GM19193 (cell line): Measurements from ENCODE around the gene SOX10.

Source experiments
- POLR2A ChIP-seq: IDR thresholded peaks from 4 replicates; pipeline ENCODE4 v1.6.1; 2011; ENCODE audit not compliant: insufficient read depth, insufficient read length; ENCODE audit errors: extremely low read depth

The SOX10 gene

DNA sequence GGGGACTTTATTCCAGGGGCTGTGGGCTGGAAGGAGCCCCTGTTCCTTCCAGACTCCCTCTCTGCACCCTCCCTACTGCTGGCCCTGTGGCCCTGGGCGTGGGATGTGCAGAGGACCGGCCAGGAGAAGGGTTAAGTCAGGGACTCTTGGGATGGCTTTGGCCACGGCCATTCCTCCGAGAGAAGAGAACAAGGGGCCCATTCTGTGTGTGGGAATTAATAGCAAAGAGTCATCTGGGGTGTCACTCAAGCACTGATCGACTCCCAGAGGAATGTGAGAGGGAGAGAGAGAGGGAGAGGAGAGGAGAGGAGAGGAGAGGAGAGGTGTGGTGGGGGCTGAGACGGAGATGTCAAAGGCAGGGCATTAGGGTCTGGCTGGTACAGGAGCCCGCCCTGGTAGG, 14.2 kb upstream of the SOX10 start:
- TF ChIP-seq POLR2A: no peak

DNA sequence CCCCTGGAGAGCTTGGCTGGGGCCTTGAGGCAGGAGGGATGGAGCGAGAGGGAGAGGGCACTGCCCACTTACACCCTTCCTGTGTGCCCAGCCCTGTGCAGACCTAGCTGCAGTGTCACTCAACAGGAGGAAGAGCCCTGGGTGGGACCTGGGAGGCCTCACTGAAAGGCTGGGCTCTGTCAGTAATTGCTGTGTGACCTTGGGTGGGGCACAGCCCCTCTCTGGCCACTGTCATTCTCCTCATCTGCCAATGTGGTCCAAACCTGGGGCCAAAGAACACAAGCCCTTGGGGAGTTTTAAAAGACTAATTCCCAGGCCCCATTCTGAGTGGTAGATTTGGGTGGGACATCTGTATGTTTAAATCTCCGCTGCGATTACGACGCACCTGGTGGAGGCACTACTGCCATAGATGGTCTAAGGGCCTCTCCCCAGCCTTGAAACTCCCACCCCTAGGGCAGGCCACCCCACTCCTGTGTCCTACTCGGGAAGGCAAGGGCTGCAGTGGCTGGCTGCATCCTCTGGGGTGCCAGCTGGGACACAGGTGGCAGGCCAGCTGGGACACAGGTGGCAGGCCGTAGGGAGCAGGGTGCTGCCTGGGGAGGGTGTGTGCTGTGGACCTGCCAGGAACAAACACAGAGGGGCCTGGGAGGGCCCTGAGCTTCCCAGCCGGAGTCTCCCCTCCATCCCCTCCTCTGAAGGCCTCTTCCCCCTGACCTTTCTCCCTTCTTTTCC, 12.3 kb upstream of the SOX10 start:
- TF ChIP-seq POLR2A: no peak

DNA sequence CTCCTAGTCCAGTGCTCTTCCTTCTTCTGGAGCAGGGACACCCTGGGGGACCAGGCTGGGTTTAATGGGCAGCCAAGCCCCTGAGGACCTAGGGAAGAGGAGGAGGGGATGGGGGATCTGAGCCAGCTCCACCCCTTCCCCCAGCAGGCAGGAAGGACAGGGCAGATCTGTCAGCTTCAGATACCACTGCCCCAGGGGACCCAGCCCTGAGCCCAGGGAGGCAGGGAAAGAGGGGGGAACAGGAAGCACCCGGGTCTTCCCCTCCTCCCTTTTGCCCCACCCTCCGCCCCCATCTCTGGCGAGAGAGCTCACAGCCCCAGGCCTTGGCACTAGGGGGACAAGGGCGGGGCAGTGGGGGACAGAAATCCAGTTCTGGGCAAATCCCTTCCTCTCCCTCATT, 11.7 kb upstream of the SOX10 start:
- TF ChIP-seq POLR2A: no peak

DNA sequence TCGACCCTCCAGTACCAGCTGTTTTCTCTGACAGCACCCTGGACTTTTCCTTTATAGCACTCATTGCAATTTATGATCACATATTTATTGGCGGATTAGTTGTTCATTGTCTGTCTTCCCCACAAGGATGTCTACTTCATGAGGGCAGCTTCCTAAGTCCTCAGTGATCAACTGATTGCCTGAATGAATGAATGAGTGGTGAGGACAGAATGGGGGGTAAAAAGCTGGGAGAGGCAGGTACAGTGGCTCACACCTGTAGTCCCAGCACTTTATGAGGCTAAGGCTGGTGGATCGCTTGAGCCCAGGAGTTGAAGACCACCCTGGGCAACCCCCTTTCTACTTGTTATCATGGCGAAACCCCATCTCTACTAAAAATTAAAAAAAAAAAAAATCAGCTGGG, 11.1 kb upstream of the SOX10 start:
- TF ChIP-seq POLR2A: no peak

DNA sequence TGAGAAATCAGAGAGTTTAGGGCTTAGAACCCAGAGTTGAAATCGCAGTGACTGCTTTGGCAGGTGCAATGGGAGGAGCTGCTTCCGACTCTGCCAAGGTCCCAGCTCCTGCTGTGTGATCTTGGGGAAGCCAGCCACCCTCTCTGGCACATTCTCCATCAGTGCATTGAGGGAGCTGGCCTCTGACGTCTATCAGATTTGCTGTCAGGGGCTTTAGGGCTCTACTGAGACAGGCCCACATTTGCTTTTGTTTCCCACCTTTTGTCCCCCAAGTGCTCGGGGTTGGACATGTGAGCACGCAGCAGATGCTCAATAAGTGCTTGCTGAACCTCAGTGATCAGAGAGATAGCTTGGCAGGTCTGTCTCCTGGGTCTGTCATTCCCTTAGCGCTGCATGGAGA, 10.6 kb upstream of the SOX10 start:
- TF ChIP-seq POLR2A: no peak

DNA sequence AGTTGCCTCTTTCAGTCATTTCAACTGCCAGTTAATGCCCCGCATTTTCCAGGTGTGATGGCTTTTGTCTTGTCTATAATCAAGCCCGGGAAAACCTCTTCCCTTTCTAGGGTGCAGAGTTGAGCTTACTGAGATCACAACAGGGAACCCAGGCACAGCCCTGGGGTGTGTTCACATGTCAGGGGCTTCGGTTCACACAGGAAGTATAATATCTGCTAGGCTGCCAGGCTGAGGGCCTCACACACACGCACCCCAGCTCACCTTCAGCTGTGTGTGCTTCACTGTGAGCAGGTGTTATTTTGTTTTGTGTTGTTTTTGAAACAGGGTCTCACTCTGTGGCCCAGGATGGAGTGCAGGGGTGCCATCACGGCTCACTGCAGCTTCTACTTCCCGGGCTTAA, 9.7 kb upstream of the SOX10 start:
- TF ChIP-seq POLR2A: no peak

DNA sequence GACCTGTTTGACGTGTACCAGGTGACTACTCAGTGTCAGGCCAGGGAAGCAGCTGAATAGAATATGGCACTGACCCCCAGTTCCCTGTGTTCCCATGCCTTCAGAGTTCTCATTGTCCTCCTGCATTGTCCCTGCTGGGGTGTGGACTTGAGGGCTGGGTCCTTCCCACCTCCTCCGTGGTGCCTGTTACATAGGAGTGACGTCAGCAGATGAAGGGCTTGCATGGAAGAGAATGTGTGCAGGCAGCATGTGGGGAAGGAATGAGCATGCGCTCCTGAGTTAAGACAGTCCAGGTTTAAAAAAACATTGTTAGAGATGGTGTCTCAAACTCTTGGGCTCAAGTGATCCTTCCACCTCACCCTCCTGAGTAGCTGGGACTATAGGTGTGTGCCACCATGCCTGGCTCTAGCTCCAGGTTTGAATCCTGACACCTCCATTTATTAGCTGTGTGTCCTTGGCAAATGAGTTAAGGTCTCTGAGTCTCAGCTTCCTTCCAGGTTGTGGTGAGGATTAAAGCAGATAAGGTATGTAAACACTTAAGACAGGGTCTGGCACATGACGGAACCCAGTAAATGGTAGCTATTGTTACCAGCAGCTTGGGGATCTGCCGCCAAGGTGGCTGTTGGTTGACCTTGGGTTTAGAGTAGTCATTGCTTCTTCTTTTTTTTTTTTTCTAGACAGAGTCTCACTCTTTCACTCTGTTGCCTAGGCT, 7.5 kb upstream of the SOX10 start:
- no peak for TF ChIP-seq POLR2A

DNA sequence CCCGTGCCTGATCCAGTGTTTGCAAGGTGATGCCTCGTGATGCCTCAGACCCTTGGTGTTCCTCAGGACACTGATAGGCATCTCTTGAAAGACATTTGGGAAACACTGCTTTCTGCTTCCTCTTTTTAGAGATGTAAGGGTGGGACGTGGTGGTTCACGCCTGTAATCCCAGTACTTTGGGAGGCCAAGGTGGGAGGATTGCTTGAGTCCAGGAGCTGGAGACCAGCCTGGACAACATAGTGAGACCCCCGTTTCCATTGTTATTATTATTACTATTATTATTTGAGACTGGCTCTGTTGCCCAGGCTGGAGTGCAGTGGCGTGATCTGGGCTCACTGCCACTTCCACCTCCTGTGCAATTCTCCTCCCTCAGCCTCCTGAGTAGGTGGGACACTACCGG, 6.5 kb upstream of the SOX10 start:
- no peak for TF ChIP-seq POLR2A

DNA sequence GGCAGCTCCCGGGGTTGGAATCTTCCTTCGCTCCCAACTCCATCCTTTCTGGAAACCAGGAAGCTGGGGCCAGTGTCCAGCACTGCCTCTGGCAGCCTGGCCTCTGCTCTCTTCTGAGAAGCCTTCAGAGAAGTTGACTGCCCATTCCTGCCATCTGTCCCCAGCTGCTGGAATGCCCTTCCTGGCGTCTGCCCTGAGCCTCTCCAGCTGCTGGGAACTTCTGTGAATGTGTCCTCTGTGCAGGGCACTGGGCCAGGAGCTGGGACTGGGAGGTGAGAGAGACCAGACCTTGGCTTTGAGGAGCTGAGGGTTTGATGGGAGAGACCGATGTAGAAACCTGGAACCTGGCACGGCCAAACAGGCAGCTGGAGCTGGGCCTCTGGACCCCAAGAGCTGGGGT, 5.9 kb upstream of the SOX10 start:
- no peak for TF ChIP-seq POLR2A

DNA sequence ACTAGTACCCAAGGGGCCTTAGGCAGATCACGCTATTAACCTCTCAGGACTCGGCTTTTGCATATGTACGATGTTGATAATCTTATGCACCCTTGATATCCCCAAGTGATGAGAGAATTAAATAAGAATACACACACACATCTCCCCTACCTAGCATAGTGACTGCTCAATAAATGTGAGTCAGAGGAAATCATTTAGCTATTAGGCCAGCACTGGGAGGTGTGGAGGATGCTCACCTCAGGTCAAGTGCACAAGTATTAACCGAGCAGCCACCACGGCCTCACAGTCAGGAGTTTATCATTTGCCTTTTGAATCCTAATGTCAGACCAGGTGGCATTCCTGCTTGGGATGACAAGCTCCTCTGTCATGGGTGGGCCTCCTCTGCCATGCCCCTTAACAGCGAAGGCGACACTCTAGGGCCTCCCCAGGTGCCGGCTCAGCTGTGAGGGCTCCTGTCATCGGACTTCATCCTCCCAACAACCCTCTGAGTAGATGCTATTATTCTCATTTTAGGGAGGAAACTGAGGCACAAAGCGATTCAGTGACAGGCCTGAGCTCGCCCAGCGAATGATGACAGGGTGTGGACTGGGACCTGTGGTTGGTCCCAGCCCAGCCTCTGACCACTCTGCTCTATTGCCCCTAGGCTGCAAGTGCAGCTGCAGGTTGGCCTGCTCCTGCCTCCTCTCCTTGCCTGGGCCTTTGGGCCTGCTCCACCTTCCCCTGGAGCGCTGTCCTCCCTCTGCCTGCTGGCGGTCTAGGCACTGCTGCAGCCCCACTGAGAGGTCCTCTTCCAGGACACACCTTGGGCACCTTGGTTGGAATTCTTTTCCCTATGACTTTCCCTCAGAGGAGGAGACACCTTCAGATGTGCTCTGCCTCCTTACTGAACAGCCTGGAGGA, 5.0 kb upstream of the SOX10 start:
- TF ChIP-seq POLR2A: no peak

DNA sequence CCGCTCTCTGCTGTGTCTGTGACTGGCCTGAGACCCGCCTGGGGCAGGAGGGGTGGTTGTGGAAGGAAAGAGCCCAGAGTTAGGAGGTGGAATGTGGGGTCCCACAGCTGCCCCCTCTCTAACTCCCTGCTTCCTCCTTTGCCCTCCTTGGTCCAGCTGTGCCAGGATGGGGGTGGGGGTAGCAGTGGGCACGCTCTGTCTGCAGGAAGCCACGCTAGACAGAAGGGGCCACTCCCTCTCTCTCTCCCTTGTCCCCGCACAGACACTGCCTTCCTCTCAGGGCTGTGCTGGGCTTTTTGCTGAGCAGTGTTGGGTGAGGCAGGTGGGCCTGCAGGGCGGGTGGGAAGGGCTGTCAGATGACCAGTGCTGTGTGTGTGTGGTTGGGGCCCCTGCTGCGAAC, 2.0 kb upstream of the SOX10 start:
- TF ChIP-seq POLR2A: no peak

DNA sequence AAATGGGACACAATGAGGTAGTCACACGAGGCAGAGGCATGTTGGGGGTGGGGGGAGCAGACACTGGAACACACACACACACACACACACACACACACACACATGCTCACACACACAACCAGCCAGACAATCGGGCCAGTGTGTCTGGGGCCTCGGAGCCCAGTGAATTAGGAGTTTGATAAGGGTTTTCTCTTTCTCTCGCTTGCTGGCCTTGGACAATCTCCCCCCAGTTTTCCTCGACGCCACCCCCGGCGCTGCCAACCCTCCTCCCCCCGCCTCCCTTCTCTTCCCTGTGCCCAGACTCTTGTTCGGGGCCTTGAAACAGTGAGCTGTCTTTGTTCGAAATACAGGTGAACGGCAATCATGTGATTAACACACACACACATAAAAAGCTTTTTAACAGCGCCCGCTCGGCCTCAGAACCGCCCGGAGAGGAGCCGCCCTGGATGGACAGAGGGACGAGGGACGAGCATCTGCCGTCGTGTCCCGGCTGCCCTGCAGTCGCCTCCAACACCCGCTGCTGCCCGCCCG, 1.5 kb upstream of the SOX10 start:
- TF ChIP-seq POLR2A: no peak

DNA sequence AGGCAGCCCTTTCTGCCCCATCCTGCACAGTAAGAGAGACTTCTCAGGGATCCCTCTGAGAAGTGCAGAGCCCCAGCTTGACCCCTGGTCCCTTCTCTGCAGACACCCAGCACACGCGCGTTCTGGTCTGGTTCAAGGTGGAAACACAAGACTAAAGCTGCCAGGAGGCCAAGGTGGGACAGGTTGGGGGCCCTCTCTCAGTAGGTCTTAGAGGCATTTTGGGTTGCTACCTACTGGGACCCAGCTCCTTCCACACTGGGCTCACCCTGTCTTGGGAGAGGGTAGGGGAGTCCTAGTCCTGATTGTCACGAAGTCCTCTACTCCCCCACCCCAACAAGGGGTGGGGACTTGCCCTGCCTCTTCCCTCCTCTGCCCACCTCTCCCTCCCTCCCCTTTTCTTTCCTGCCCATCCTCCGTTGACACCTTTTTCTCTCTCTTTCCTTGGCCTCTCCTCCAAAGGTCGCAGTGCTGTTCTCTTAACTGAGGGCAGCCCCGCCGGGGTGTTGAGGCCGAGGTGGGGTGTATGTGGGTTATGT, 763 bp upstream of the SOX10 start:
- TF ChIP-seq POLR2A: no peak

DNA sequence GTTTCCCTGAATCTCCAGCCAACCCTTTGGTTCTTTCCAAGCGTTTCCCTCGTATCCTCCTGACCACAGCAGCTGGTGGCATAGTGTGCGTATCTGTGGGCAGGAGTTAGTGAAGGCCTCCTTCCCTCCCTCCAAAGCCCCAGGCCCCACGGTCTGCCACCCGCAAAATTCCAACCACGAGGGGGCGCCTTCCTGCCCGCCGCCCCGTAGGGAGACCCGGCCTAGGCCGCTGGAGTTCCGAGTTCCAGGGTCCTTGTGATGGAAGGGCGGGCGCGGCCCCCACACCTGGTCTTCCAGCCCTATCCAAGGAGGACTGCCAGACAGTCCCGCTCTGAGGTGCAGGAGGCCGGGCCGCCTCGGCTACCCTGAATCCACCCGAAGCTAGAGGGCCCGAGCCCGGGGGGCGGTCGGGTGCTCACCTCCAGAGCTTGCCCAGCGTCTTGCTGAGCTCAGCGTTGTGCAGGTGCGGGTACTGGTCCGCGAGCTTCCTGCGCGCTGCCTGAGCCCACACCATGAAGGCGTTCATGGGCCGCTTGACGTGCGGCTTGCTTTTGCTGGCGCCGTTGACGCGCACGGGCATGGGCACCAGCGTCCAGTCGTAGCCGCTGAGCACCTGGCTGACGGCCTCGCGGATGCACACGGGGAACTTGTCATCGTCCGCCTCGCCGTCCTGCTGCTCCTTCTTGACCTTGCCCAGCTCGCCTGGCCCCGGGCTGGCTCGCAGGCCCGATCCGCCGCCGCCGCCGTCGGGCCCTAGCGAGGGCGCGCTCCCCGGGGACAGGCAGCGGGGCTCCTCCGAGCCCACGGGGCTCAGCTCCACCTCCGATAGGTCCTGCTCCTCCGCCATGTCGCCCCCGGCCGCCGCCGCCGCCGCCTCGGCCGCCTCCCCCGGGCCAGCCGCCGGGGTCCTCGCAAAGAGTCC, 1.2 kb downstream of the SOX10 start:
- TF ChIP-seq POLR2A: no peak

DNA sequence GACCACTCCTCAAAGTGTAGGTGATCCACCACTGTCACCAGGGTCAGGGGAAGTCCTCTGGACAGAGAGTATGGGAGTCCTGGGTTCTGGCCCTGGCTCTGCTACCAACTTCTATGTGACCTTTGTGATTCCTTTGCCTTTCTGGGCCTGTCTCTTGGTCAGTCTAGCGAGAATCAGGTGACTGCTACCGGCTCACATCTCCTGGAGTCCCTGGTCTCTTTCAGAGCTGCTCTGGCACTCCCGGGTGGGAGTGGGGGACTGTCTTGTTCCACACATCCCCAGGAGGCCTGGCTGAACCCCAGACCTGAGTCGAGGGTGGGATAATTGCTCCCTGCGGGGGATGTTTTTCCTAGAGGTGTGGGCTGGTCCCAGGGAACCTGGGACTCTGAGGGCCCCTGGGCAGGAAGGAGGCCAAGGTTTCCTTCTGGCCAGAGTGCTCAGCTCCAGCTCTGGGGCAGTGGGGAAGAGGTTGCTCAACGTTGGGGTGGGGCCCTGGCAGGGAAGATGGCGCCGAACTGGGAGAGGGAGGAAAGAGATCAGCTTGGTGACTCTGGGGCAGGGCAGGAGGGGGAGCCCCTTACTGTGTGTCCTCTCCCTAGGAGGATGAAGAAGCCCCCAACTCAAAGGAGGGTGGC, 2.1 kb downstream of the SOX10 start:
- no peak for TF ChIP-seq POLR2A
